Tibial nerve (tissue), 4 donors: ENCODE results near the gene EBLN1. TPM values are rescaled to one million over a fixed set of nuclear protein-coding genes. Genes with fewer than 3 reads are reported as not detected.

Source experiments
- DNase-seq, 2 donors: peaks; one replicate each; pipeline ENCODE4 v3.0.0-alpha.2; 2019; ENCODE audit warnings: low spot score in 2 of 2
- H3K27ac ChIP-seq, 4 donors: fragments of 200-600 bp; sonication (generic) in 3 of 4; one replicate each; pipeline ENCODE4 v1.5.1; 2017 to 2019; ENCODE audit warnings: mild to moderate bottlenecking in 1 of 4
- H3K27me3 ChIP-seq, 2 donors: fragments of 200-600 bp; sonication (generic) in 1 of 2; one replicate each; pipeline versions ENCODE4 v1.5.1 to v1.6.0; 2017 to 2019
- H3K36me3 ChIP-seq, 3 donors: fragments of 200-600 bp; sonication (generic); one replicate each; pipeline ENCODE4 v1.5.1; 2018 to 2019
- H3K4me1 ChIP-seq, 4 donors: fragments of 200-600 bp; sonication (generic) in 3 of 4; one replicate each; pipeline ENCODE4 v1.5.1; 2017 to 2019
- H3K4me3 ChIP-seq, 4 donors: fragments of 200-600 bp; sonication (generic) in 3 of 4; one replicate each; pipeline ENCODE4 v1.5.1; 2017 to 2019; ENCODE audit warnings: mild to moderate bottlenecking in 1 of 4, moderate library complexity in 1 of 4
- H3K9me3 ChIP-seq, 4 donors: fragments of 200-600 bp; sonication (generic) in 3 of 4; one replicate each; pipeline ENCODE4 v1.5.1; 2017 to 2019
- EP300 ChIP-seq, 2 donors: sonication (generic); formaldehyde crosslinking; IDR thresholded peaks; one replicate each; pipeline ENCODE4 v1.6.1; 2017; ENCODE audit warnings: antibody characterized with exemption in 2 of 2, mild to moderate bottlenecking in 1 of 2
- POLR2A ChIP-seq, 2 donors: fragments of 450-650 bp; IDR thresholded peaks; one replicate each; pipeline ENCODE4 v1.6.1; 2017; ENCODE audit warnings: antibody characterized with exemption in 2 of 2, mild to moderate bottlenecking in 2 of 2, moderate library complexity in 2 of 2
- WGBS, 2 donors: methylation state at CpG; one replicate each; pipeline ENCODE4 v1.1.5; 2018; 5-methylcytosine and 5-hydroxymethylcytosine counted together
- total RNA-seq, 4 donors: library from RNA; depleted of rRNA; stranded (reverse); fragments of >200 nt; gene quantifications; one replicate each; pipeline ENCODE4 v1.1.0, GENCODE V29; 2016
- TF ChIP-seq, protein P1 (sequence below), 5 experiments: fragments of 200-600 bp in 3 of 5; fragments of 450-650 bp in 2 of 5; sonication (generic) in 3 of 5; IDR thresholded peaks; one replicate each; pipeline ENCODE4 v1.5.1; 2016 to 2019; ENCODE audit warnings: antibody characterized with exemption in 5 of 5, mild to moderate bottlenecking in 3 of 5, moderate library complexity in 2 of 5

EBLN1 gene
- total RNA-seq, 4 donors from 2014 or later, result not detected

DNA sequence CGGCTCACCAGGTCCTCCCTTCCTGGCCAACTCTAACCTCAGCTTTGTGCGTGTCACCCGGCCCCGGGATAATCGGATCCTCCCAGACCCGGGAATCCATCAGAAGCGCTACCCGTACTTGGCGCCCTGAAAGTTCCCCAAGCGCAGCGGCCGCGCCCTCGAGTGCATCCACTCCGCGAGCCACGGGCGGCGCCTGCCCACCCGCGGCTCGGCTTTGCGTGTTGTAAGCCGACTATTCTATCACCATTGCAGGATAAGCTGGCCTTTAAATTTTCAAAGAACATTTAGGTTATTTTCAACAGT is 35.7 kb upstream of the EBLN1 start:
- 13 to 24% methylated on average over 22 to 24 of the region's 24 CpGs for WGBS, 2 donors
- TF ChIP-seq, protein P1, sequence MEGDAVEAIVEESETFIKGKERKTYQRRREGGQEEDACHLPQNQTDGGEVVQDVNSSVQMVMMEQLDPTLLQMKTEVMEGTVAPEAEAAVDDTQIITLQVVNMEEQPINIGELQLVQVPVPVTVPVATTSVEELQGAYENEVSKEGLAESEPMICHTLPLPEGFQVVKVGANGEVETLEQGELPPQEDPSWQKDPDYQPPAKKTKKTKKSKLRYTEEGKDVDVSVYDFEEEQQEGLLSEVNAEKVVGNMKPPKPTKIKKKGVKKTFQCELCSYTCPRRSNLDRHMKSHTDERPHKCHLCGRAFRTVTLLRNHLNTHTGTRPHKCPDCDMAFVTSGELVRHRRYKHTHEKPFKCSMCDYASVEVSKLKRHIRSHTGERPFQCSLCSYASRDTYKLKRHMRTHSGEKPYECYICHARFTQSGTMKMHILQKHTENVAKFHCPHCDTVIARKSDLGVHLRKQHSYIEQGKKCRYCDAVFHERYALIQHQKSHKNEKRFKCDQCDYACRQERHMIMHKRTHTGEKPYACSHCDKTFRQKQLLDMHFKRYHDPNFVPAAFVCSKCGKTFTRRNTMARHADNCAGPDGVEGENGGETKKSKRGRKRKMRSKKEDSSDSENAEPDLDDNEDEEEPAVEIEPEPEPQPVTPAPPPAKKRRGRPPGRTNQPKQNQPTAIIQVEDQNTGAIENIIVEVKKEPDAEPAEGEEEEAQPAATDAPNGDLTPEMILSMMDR (IDR thresholded peaks at IDR 0.05), result peak in 1 of 5 experiments; percentile 13
- TF ChIP-seq POLR2A (IDR thresholded peaks at IDR 0.05) (no peak), EP300 (IDR thresholded peaks at IDR 0.05) (peak in 1 of 2 donors; percentile 69)
- Histone ChIP-seq H3K27me3 (no peaks in the 10 kb centered on the region), H3K27ac (peak overlapping the region; percentile 94 to 99 (median 98)), H3K4me1 (peaks cover 0 to 34% (median 4%) of the 10 kb centered on the region in 4 donors), H3K4me3 (peak overlapping the region; percentile 58 to 95 (median 84)), H3K9me3 (no peaks in the 10 kb centered on the region), H3K36me3 (no peaks in the 10 kb centered on the region)
- peak; percentile 31 to 35 for DNase-seq

DNA sequence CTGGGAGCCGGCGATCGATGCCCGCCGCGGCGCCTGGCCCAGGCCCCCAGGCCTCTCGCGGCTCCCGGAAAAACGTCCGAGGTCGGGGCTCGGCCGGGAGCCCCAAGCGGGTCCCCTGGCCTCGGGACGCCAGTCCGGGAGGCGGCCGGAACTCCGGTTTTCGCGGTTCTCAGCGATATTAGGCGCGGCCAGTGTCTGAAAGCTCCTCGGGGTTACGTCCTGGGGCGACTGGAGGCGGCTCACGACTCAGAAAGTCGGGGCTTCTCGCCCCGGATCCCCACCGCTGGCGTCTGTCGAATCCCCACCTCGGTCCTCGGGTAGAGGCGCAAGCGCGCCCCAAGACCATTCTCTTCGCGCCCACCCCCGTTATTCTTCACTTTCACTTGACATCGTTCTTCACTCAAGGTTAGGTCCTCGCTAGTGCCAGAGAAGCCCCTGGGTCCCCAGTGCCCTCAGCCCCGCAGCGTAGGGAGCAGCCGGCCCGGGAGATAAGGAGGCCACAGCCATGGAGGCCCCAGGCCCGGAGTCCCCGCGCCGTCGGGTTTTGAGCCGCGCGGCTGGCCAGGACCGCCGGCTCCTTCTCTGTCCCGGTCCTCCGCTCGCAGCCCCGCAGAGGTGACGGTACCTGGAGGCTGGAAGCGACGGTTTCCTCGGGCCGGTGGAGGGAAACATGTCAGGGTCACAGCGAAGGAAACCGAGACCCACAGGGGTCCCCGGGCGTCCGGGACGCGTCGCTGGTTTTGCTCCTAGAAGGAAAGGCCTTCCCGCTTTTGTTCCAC is 35.2 kb upstream of the EBLN1 start:
- DNase-seq, result peak in 1 of 2 donors; percentile 48
- Histone ChIP-seq H3K4me3 (peak overlapping the region; percentile 58 to 95 (median 84)), H3K4me1 (peaks cover 0 to 34% (median 4%) of the 10 kb centered on the region in 4 donors), H3K36me3 (no peaks in the 10 kb centered on the region), H3K27ac (peak overlapping the region; percentile 94 to 99 (median 98)), H3K9me3 (no peaks in the 10 kb centered on the region), H3K27me3 (no peaks in the 10 kb centered on the region)
- WGBS, 2 donors, result 4 to 12% methylated on average over 53 to 70 of the region's 80 CpGs
- TF ChIP-seq, protein P1 (IDR thresholded peaks at IDR 0.05), result no peak
- TF ChIP-seq EP300 (IDR thresholded peaks at IDR 0.05) (no peak), POLR2A (IDR thresholded peaks at IDR 0.05) (no peak)

DNA sequence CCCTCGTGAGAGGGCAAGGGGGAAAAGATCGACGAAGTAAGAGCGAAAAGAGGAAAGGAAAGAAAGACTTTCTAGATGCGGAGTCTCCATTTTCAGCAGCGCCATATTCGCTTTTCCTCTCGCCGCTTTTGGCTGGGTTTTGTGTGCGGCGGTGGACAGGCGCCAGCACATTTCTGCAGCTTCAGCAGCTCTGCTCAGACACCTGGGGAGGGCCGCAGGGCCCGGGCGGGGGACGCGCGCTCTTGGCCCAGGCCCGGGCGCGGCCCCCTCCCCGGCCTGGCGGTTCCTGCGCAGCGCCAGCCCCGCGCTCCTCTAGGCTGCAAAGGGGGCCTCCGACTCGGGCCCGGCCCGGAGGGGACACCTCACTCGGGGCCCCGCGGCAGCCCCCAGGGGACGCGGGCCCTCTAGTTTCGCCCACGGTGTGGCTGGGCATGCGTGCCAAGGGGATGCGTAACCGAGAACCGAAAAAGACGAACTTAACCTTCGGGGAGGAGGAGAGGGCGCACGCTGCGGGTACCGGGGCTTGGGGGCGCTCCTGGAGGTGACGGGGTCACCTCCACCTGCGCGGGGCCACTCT is 34.5 kb upstream of the EBLN1 start:
- Histone ChIP-seq H3K4me1 (peaks cover 0 to 34% (median 4%) of the 10 kb centered on the region in 4 donors), H3K27me3 (no peaks in the 10 kb centered on the region), H3K4me3 (peak overlapping the region; percentile 58 to 95 (median 84)), H3K36me3 (no peaks in the 10 kb centered on the region), H3K27ac (peak overlapping the region; percentile 94 to 99 (median 98)), H3K9me3 (no peaks in the 10 kb centered on the region)
- TF ChIP-seq POLR2A (IDR thresholded peaks at IDR 0.05) (peak in 1 of 2 donors; percentile 34), EP300 (IDR thresholded peaks at IDR 0.05) (peak in 1 of 2 donors; percentile 38)
- TF ChIP-seq, protein P1 (IDR thresholded peaks at IDR 0.05), result peak in 1 of 5 experiments; percentile 14
- peak; percentile 38 to 40 for DNase-seq
- WGBS, 2 donors, result 1 to 2% methylated on average over 25 to 38 of the region's 52 CpGs

DNA sequence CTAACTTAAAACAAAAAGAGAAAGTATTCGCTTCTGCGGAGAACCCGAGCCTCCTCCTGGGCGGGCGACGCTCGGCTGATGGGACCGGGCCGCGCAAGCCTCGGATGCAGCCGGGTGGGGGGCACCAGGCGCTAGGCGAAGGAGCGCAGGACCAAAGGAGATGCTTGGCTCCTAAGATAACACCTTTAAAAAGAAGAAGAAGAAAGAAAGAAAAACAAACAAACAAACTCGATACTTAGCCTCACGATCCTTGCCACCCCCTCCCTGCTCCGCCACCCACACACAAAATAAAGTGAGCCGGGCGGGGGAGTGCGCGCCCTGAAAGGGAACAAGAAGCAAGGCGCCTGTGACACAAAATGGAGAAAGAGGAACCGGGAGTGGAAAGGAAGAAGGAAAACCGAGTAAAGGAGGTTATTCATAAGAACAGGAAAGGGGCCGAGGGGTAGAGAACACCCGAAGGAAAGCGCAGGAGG is 34.0 kb upstream of the EBLN1 start:
- 0 to 1% methylated on average over 28 of the region's 28 CpGs for WGBS, 2 donors
- DNase-seq, result peak; percentile 52 to 63

DNA sequence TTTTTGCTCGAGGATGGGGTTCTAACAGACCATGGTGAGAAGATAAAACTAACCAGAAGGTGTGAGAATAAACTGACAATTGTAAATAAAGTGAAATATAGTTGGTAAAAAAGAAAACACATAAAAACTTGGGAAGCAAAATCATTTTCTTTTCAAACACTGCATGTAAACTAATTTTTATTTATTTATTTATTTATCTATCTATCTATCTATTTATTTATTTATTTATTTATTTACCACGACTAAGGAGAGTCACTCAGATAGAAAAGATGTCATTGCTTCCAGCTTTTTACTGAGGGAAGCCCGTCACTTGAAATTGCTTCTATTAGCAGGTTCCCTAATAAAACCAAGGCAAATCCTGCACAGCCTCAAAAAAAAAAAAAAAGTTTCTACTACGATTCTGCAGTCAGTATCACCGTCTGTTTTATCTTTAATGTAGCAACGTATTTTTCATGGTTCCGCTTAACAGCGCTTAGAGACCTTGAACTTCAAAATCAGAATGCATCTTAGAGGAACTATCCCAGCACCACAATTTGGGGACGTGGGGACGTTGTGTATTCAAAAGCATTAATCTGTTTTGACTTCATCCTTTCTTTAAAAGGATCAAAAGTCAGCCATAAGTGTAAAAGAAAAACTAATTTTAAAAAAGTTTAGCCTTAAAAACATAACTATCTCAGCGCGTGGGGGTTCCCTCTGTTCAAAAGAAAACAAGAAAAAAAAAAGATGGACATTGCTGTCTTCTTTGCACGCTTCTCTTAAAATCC is 33.3 kb upstream of the EBLN1 start:
- no peak for DNase-seq
- H3K4me1 ChIP-seq, result peaks cover 0 to 30% (median 4%) of the 10 kb centered on the region in 4 donors
- peak overlapping the region; percentile 94 to 99 (median 98) for H3K27ac ChIP-seq
- no peaks in the 10 kb centered on the region for H3K9me3 ChIP-seq
- H3K4me3 ChIP-seq, result peak overlapping the region; percentile 58 to 95 (median 84)
- H3K36me3 ChIP-seq, result no peaks in the 10 kb centered on the region
- H3K27me3 ChIP-seq, result no peaks in the 10 kb centered on the region
- 19 to 25% methylated on average over 13 of the region's 13 CpGs for WGBS, 2 donors
- TF ChIP-seq POLR2A (IDR thresholded peaks at IDR 0.05) (no peak), EP300 (IDR thresholded peaks at IDR 0.05) (no peak)
- TF ChIP-seq, protein P1 (IDR thresholded peaks at IDR 0.05), result no peak

More for the DNA sequence above, 34.0 kb upstream of the EBLN1 start:
- no peaks in the 10 kb centered on the region for H3K9me3 ChIP-seq
- H3K36me3 ChIP-seq, result no peaks in the 10 kb centered on the region
- no peak for TF ChIP-seq POLR2A (IDR thresholded peaks at IDR 0.05)
- TF ChIP-seq EP300 (IDR thresholded peaks at IDR 0.05), result peak in 1 of 2 donors; percentile 78
- peak overlapping the region; percentile 94 to 99 (median 98) for H3K27ac ChIP-seq
- no peaks in the 10 kb centered on the region for H3K27me3 ChIP-seq
- peak overlapping the region; percentile 58 to 95 (median 84) for H3K4me3 ChIP-seq
- peaks cover 0 to 33% (median 4%) of the 10 kb centered on the region in 4 donors for H3K4me1 ChIP-seq
